Suppressor macrophage treated with lipopolysaccharide for 1 hour (primary cell): ENCODE results near the gene MEAF6.
"Not testable (repeated sequence)": the region's sequence is repeated elsewhere in the genome, so short reads cannot be mapped to it uniquely, and the experiment has no call there.

ENCODE experiments used
- DNase-seq, 3 donors: peaks; one replicate each; pipeline ENCODE4 v3.0.0-alpha.2; 2020 to 2022

The MEAF6 gene

GRCh38 chr1:37529888-37530287 lies 15.3 kb upstream of the MEAF6 start:
- not testable (repeated sequence) for DNase-seq

- no peak for DNase-seq
These were observed 5.0 kb upstream of the MEAF6 start for GRCh38 chr1:37519613-37520012.

GRCh38 chr1:37518929-37519328 lies 4.4 kb upstream of the MEAF6 start:
- not testable (repeated sequence) for DNase-seq

GRCh38 chr1:37518241-37518640 lies 3.7 kb upstream of the MEAF6 start:
- DNase-seq: not testable (repeated sequence)

GRCh38 chr1:37517569-37517968 lies 3.0 kb upstream of the MEAF6 start:
- DNase-seq: no peak

- no peak for DNase-seq
These were observed 844 bp upstream of the MEAF6 start for GRCh38 chr1:37515185-37516034.

- peak in 1 of 3 donors; percentile 19 for DNase-seq
These were observed 694 bp downstream of the MEAF6 start for GRCh38 chr1:37513795-37514349.

GRCh38 chr1:37509181-37509580 lies 5.4 kb downstream of the MEAF6 start:
- DNase-seq: no peak

GRCh38 chr1:37506740-37507139 lies 7.8 kb downstream of the MEAF6 start:
- DNase-seq: no peak

GRCh38 chr1:37502791-37503190 lies 11.8 kb downstream of the MEAF6 start:
- DNase-seq: not testable (repeated sequence)

- DNase-seq: no peak
These were observed 12.5 kb downstream of the MEAF6 start for GRCh38 chr1:37502104-37502503.

- no peak for DNase-seq
These were observed 12.9 kb downstream of the MEAF6 start for GRCh38 chr1:37501661-37502060.

- peak in 1 of 3 donors; percentile 7 for DNase-seq
These were observed 15.5 kb downstream of the MEAF6 start for GRCh38 chr1:37498872-37499617.

GRCh38 chr1:37497832-37498231 lies 16.7 kb downstream of the MEAF6 start:
- DNase-seq: no peak

- no peak for DNase-seq
These were observed 18.7 kb downstream of the MEAF6 start for GRCh38 chr1:37495875-37496274.

GRCh38 chr1:37493336-37494098 lies 21.0 kb downstream of the MEAF6 start:
- no peak for DNase-seq

GRCh38 chr1:37487619-37487984 lies 27.0 kb downstream of the MEAF6 start:
- DNase-seq: no peak

- peak; percentile 85 to 87 (median 86) for DNase-seq
These were observed 27.6 kb downstream of the MEAF6 start for GRCh38 chr1:37486680-37487618.

GRCh38 chr1:37485902-37486679 lies 28.5 kb downstream of the MEAF6 start:
- peak; percentile 38 to 62 (median 54) for DNase-seq

GRCh38 chr1:37484325-37485051 lies 30.1 kb downstream of the MEAF6 start:
- peak in 1 of 3 donors; percentile 12 for DNase-seq
